Vagina (tissue), 2 donors: ENCODE results near the gene BSPRY.

Experiments used
- CTCF ChIP-seq, 3 experiments: fragments of 450-650 bp in 2 of 3; fragments of 200-600 bp in 1 of 3; sonication (generic) in 1 of 3; IDR thresholded peaks; one replicate each; pipeline ENCODE4 v1.5.1; 2017 to 2019; ENCODE audit warnings: antibody characterized with exemption in 3 of 3, mild to moderate bottlenecking in 2 of 3, moderate library complexity in 2 of 3
- POLR2A ChIP-seq, 2 donors: fragments of 450-650 bp; IDR thresholded peaks; one replicate each; pipeline ENCODE4 v1.6.1; 2017; ENCODE audit warnings: antibody characterized with exemption in 2 of 2, mild to moderate bottlenecking in 2 of 2, moderate library complexity in 2 of 2

- TF ChIP-seq POLR2A (IDR thresholded peaks at IDR 0.05): no peak
- no peak for TF ChIP-seq CTCF (IDR thresholded peaks at IDR 0.05)
These were observed 3.7 kb upstream of the BSPRY start for GRCh38 chr9:113345671-113346070.
